Measurements from ENCODE around the gene RASA1.

The RASA1 gene

DNA sequence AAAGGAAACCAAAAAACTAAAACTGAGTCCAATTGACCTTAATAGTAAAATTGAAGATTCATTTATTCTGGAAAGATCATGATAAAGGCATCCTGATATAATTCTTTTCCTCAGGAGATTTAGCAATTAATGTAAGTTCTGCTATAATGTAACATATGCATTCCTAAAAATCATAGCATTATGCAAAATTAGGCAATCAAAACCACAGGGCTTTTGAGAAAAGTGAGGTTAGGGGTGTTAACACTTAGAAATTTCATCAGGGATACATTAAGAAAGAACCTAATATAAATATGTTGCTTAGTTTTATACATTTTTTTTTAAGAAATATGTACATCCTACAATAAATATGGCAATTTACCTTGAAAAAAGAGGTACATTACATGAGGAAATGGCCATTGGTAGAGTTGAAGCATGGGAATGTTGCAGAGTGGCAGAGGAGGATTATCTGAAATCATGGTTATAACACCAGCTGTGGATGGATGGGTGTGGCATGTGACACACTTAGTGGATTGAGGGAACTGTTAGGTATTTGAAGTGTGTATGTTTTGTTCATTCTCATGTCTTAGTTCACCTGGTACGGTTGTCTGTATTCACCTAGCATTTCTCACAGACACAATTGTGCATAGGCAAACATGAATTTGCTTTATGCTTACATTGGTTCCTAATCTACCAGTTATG lies 94.0 kb downstream of the RASA1 start:
- DNase-seq, result no peak

- DNase-seq, result no peak
Measured at GRCh38 chr5:87367243-87367642, 99.6 kb downstream of the RASA1 start.

DNA sequence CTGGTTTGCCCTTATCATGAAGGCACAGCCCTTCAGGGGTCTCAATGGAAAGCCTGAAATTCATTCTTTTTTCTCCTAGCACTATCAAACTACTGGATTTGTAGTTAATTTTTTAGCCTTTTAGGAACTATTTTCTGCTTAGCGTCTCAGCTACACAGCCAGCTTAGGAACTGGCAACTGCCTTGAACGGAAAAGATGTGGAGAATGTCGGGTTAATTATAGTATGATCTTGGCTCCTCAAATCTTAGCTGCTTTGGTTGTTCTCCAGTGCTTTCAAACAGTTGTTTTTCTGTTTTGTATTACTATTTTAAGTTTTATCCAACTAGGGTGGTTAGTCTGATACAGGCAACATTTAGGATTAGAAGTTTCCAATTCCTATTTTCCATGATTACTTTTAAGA lies 100.9 kb downstream of the RASA1 start:
- no peak for DNase-seq

DNA sequence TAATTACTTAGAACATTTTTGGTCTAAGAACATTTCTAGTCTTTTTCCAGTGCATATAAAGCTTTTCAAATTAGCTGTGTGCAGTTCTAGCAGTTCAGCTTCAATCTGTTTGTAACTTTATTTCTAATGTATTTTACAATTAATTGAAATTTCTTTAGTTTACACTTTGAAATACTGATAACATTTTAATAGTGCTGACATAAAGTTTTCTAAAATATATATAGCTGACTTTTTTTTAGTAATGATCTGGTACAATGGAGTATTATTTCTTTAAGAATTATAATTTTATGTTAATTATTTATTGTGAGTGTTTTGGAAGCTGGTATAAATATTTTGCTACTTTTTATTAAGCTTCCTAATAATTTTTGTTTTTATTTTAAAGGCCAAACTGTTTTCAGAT lies 101.7 kb downstream of the RASA1 start:
- DNase-seq, result no peak

DNA sequence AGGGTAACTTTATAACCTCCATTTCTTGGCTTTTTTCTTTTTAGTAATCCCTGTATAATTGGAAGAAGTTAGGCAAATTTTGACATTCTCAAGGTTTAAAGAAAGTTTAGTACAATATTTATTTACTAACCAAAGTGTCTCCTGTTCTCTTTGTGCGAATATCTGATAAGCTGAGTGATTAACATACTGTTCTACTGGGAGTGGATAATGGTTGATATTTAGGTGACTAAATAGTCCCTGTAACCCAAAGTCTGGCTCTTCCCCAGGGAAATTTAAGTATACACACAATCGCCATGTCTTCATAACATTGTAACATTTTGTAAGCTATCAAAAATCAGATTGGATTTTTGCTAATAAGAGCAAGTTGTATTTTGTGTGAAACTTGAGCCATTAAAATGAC lies 105.0 kb downstream of the RASA1 start:
- no peak for DNase-seq

- no peak for DNase-seq
Measured at GRCh38 chr5:87382224-87382623, 114.5 kb downstream of the RASA1 start.

DNA sequence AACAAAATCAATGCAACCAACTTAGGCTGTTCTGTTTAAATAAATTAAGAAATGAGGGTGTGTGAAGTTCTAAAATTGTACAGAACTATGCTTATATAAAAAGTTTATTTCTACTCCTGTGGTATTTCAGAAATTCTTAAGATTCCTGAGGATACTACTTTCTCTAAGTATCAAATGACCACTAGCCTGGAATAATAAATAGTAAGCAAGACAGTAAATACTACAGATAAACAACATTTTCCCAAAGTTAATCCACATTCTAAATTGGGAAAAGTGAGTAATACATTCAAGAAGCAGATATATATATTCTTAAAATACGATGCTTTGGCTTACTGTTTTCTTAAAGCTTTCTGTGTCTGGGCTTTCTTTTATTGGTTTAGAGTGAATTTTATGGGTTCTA lies 115.5 kb downstream of the RASA1 start:
- DNase-seq, result no peak

DNA sequence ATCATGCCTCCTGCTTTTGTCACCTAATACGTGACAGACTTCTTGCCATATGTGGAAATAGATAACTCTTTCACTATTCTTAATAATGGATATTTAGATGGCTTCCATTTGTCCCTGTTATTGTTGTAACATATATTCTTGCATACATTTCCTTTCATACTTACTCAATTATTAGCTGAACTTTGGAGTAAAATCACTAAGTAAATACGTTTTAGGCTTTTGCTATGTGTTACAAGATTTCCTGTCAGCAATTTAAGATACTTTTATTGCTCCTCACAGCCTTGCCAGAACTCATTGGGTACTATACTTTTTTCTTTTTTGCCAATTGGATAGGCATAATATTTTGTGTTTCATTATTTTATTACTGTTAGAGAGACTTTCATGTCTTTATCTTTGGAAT lies 118.1 kb downstream of the RASA1 start:
- no peak for DNase-seq

GRCh38 chr5:87388129-87388528 lies 120.4 kb downstream of the RASA1 start:
- no peak for DNase-seq

GRCh38 chr5:87389296-87390034 lies 121.8 kb downstream of the RASA1 start:
- no peak for DNase-seq

DNA sequence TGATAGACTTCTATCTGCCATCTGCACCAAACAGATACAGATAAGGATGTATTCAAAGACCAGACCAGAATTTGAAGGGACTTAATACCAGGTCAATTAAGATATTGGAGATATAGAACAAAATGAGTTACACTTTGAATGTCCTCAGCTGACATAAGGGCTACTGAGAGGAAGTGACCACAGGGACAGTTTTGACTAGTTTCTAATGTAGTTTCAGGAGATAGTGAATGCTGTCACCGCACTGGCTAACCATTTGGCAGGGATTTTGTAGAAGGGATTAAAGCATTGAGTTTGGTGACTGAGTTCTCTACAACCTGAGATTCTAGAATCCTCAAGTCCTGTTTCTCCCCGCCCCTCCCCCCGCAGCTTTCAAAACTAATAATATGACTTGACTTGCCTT lies 122.4 kb downstream of the RASA1 start:
- no peak for DNase-seq

GRCh38 chr5:87390576-87391199 lies 123.0 kb downstream of the RASA1 start:
- no peak for DNase-seq

DNA sequence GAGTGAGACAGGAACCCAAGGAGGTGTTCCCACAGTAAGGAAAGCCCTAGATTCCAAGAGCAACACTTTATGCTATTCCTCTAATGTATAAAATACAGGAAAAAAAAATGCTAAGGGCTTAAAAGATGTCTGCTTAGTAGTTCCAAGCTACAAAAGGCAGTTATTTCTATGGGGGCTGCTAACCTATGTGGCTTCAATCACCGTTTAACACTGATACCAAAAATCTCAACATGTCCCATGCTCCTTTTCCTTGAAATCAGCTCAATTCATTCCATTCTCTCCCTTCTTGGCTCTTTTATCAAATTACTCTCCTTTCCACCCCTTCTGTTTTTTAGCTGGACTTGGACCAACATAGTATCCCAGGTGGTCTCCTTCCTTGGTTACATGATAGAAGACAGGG lies 124.5 kb downstream of the RASA1 start:
- no peak for DNase-seq

- DNase-seq, result no peak
Measured at GRCh38 chr5:87392801-87393200, 125.1 kb downstream of the RASA1 start.

DNA sequence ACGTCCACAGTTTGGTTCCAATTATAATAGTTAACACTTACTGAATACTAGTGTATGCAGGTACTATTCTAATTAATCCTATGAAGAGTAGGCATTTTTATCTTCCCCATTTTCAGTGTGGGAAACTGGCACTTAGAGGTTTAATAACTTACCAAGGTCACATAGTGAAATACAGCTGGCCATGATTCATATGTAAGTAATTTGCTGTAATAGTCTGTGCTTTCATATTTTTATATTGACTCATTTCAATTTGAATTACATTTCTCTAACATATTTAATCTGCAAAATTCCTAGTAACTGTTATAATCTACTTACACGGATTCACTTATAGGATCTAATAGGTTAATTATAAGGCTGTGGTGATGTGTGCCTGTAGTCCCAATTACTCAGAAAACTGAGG lies 125.6 kb downstream of the RASA1 start:
- no peak for DNase-seq

DNA sequence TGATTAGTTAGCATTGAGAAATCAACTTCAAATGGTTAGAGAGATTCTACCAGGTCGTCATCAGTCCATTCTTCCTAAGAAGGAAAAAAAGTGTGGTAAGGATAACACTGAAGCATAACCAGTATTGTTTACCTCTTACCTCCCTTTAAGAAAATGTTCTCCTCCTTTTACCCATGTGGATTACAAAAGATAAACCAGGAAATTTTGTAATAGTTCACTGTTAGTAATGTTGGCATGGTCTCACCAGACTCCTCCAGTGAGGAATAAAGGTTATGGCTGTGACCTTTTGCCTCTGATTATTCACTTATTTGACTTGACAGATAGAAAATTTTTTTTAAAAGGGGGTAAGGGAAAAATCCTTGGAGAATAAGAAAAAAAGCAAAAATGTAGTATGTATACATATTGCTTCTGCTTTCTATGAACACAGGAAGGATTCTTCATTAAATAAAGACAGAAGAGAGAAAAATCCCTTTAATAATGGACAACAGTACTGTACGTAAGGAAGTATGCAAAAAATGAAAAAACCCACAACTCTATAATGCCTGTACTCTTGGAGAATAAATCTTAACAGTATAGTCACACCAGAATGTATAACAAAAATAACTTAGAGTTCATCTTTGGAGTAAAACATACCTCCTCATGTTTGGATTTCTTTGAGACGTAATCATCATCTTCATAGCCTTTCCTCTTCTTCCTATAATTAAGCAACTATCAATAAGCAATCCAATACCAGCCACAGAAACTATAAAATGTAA lies 126.9 kb downstream of the RASA1 start:
- DNase-seq, result no peak

DNA sequence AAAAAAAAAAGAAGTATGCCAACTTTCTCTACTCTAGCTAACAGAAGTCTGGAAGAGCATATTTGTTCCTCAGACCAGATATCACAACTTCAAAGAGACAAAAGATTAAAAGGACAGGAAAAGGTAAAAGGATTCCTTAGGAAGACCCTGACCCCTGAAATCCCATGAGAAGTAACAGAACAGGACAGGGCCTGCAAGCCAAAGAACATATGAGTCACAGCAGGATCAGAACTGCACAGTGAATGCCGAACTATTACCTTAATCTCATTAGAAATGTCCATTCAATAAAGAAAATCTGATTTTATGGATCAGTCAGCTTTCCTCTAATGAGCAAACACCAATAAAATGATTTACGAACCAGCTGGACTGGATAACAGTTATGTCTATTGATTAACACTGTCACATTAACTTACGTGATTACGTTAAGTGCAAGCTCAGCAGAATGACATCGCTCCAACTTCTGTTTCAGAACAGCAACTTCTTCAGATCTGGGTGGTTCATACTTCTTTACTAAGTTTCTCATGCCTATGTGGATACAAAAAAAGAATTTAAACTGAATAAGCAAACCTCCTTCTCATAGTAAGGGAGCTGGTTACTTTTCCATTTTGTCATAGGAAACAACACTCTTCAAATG lies 131.4 kb downstream of the RASA1 start:
- no peak for DNase-seq

DNA sequence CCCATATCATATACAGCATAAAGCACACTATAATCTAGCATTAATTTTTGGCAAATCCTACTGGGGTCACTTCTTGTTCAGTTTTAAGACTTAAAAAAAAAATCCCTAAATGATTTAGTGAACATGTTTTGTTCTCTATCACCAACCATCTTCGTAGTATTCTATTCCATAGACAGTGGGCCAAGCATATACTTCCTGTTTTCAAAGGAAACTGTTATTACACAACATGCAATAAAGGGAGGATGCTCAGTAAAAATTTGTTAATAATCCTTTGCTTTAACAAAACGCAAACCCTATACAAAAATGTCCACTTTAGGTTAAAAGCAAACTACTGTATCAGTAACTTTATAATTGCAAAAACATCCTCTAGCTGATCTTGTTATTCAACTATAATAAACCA lies 132.0 kb downstream of the RASA1 start:
- no peak for DNase-seq

- DNase-seq, result no peak
Measured at GRCh38 chr5:87400305-87400899, 132.7 kb downstream of the RASA1 start.

- no peak for DNase-seq
Measured at GRCh38 chr5:87401626-87402025, 133.9 kb downstream of the RASA1 start.

- no peak for DNase-seq
Measured at GRCh38 chr5:87403409-87403808, 135.7 kb downstream of the RASA1 start.

DNA sequence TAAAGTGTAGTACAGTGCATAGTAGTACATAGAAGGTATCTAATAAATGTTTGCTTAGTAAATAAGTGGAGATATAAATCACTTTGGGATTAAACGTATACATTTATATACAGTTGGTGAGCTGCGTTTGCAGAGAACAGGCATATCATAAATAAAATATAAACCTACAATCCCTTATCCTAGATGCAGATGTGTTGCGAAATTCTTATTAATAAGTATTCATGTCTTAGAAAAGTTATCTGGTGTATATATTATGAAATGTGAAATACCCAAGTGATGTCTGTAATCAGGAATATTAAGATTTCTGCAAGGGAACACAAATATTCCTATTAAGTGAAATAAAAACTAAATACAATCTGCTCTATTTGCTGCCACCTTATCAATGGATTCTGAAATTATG lies 136.2 kb downstream of the RASA1 start:
- no peak for DNase-seq

DNA sequence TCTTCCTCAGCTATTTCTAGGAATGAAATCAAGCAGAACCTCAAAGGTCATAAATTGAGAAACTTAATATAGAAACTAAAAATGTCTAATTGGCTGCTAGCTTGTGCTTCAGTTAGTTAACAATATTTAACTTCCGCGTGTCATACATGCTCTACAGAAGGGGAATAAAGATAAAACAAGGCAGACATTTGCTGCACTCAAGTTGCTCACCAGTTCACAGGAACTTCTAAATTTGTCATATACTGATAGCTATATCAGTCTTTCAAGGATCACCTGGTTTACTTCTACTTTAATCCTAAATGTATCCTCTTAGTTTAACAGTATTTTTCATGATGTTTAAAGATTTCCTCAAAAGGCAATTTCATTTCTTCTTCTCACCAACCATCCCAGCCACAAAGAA lies 136.7 kb downstream of the RASA1 start:
- DNase-seq, result no peak

Data from CD4-positive, alpha-beta T cell treated with Interferon gamma for 1 hour (primary cell).